HG03432 (cell line): ENCODE data around the gene NUP62CL.
A peak's percentile ranks its signal among the peaks of the same experiment; 100 is the strongest.
"Not testable (repeated sequence)": the region's sequence is repeated elsewhere in the genome, so short reads cannot be mapped to it uniquely, and the experiment has no call there.

Source experiments
- ATAC-seq: cut with Tn5 transposase; IDR thresholded peaks from one replicate; pipeline ENCODE4 v1.9.1; 2021; ENCODE audit warnings: mild to moderate bottlenecking, moderate library complexity; ENCODE audit not compliant: unreplicated experiment

Gene NUP62CL

GRCh38 chrX:107205770-107206696 is at the start of gene NUP62CL, which contains the start of gene DNAAF6:
TSS of gene NUP62CL (minus strand) at chrX:107206433. CDS start at chrX:107175146, 31,287 bp downstream.
TSS of gene DNAAF6 (plus strand) at chrX:107206611. CDS start at chrX:107212876, 6,265 bp downstream.
- peak; percentile 98 for ATAC-seq

- no peak for ATAC-seq
Measured at GRCh38 chrX:107228486-107228819, 22.2 kb upstream of the NUP62CL start.

GRCh38 chrX:107227780-107228485 is 21.7 kb upstream of the NUP62CL start:
- ATAC-seq = no peak

- ATAC-seq = no peak
Measured at GRCh38 chrX:107226757-107227156, 20.5 kb upstream of the NUP62CL start.

- ATAC-seq = no peak
Measured at GRCh38 chrX:107213477-107213876, 7.2 kb upstream of the NUP62CL start.

- no peak for ATAC-seq
Measured at GRCh38 chrX:107207943-107208342, 1.7 kb upstream of the NUP62CL start.

- no peak for ATAC-seq
Measured at GRCh38 chrX:107207089-107207488, 856 bp upstream of the NUP62CL start.

- no peak for ATAC-seq
Measured at GRCh38 chrX:107206697-107207065, 448 bp upstream of the NUP62CL start.

- ATAC-seq = no peak
Measured at GRCh38 chrX:107204068-107204605, 2.1 kb downstream of the NUP62CL start.

GRCh38 chrX:107199491-107199890 is 6.7 kb downstream of the NUP62CL start:
- ATAC-seq = no peak

- not testable (repeated sequence) for ATAC-seq
Measured at GRCh38 chrX:107198074-107198473, 8.2 kb downstream of the NUP62CL start.

- no peak for ATAC-seq
Measured at GRCh38 chrX:107197319-107197718, 8.9 kb downstream of the NUP62CL start.

- ATAC-seq = no peak
Measured at GRCh38 chrX:107171369-107172102, 34.7 kb downstream of the NUP62CL start.

- ATAC-seq = no peak
Measured at GRCh38 chrX:107168712-107169111, 37.5 kb downstream of the NUP62CL start.

- ATAC-seq = no peak
Measured at GRCh38 chrX:107168257-107168656, 38.0 kb downstream of the NUP62CL start.

- no peak for ATAC-seq
Measured at GRCh38 chrX:107167163-107167921, 38.9 kb downstream of the NUP62CL start.

GRCh38 chrX:107157618-107158017 is 48.6 kb downstream of the NUP62CL start:
- not testable (repeated sequence) for ATAC-seq

- ATAC-seq = not testable (repeated sequence)
Measured at GRCh38 chrX:107155621-107156430, 50.4 kb downstream of the NUP62CL start.
